ENCODE data around the gene ATXN1L.

DNA sequence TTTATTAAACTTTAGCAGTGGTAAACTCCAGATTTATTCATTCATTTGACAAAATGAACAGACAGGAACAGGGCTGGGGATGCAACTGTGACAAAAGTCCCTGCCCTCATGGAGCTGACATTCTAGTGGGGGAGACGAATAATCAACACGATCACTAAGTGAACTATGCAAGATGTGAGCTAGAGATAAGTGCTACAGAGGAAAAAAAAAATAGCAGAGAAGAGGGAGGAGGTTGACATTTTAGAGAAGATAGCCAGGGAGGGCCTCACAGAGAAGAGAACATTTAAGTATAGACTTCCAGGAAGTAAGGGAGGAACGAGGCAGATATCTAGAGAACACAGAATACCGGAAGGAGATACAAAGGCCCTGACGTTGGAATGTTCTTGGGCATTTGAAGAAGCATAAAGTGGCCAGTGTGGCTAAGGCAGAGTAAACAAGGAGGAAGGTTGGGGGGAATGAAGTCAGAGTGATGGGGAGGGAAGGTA is 19.2 kb upstream of the ATXN1L start:
- TF ChIP-seq, protein P1, sequence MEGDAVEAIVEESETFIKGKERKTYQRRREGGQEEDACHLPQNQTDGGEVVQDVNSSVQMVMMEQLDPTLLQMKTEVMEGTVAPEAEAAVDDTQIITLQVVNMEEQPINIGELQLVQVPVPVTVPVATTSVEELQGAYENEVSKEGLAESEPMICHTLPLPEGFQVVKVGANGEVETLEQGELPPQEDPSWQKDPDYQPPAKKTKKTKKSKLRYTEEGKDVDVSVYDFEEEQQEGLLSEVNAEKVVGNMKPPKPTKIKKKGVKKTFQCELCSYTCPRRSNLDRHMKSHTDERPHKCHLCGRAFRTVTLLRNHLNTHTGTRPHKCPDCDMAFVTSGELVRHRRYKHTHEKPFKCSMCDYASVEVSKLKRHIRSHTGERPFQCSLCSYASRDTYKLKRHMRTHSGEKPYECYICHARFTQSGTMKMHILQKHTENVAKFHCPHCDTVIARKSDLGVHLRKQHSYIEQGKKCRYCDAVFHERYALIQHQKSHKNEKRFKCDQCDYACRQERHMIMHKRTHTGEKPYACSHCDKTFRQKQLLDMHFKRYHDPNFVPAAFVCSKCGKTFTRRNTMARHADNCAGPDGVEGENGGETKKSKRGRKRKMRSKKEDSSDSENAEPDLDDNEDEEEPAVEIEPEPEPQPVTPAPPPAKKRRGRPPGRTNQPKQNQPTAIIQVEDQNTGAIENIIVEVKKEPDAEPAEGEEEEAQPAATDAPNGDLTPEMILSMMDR (IDR thresholded peaks at IDR 0.05; ENCODE audit: low read depth, low read length, missing input control) = no peak
- TF ChIP-seq GABPA (IDR thresholded peaks at IDR 0.05 in 1 of 2, conservative IDR thresholded peaks at IDR 0.05 in 1 of 2) = no peak
